Uterus (tissue), 4 donors: ENCODE measurements around the gene MS4A18. TPM values are rescaled to one million over a fixed set of nuclear protein-coding genes. Genes with fewer than 3 reads are reported as not detected.

Experiments used
- DNase-seq, 2 donors: peaks; one replicate each; pipeline ENCODE4 v3.0.0-alpha.2; 2019 to 2020
- H3K27ac ChIP-seq, 2 donors: fragments of 200-600 bp; sonication (generic); 1 replicate in 1 of 2; 2 replicates in 1 of 2; pipeline ENCODE4 v1.5.1; 2016 to 2018
- H3K27me3 ChIP-seq, 2 donors: fragments of 200-600 bp; sonication (generic); one replicate each; pipeline ENCODE4 v1.5.1; 2018 to 2019; ENCODE audit warnings: control low read depth in 1 of 2
- H3K36me3 ChIP-seq, 2 donors: fragments of 200-600 bp; sonication (generic); one replicate each; pipeline ENCODE4 v1.5.1; 2019; ENCODE audit warnings: control low read depth in 1 of 2
- H3K4me1 ChIP-seq, 2 donors: fragments of 200-600 bp; sonication (generic); one replicate each; pipeline ENCODE4 v1.5.1; 2018 to 2019; ENCODE audit warnings: control low read depth in 1 of 2
- H3K4me3 ChIP-seq, 2 donors: fragments of 200-600 bp; sonication (generic); 1 replicate in 1 of 2; 2 replicates in 1 of 2; pipeline ENCODE4 v1.5.1; 2018 to 2019; ENCODE audit warnings: mild to moderate bottlenecking in 1 of 2
- H3K9me3 ChIP-seq, 2 donors: fragments of 200-600 bp; sonication (generic); one replicate each; pipeline ENCODE4 v1.5.1; 2019; ENCODE audit warnings: control low read depth in 1 of 2
- POLR2A ChIP-seq, 2 donors: fragments of 450-650 bp; IDR thresholded peaks; one replicate each; pipeline ENCODE4 v1.6.1; 2016; ENCODE audit warnings: antibody characterized with exemption in 2 of 2, mild to moderate bottlenecking in 1 of 2, moderate library complexity in 1 of 2
- intact Hi-C: fragments of 100-400 bp; cut with DNase I; formaldehyde crosslinking; loops from one replicate; pipeline ENCODE4 v1.15.1; 2023; ENCODE audit warnings: low total_unique reads
- total RNA-seq, 4 donors: library from RNA; depleted of rRNA in 3 of 4; stranded (reverse); fragments of >200 nt in 3 of 4; gene quantifications; one replicate each; pipeline versions ENCODE4 v1.1.0 to v1.2.4, GENCODE V29; 2014 to 2023
- TF ChIP-seq, protein P1 (sequence below), 4 experiments: fragments of 200-600 bp in 2 of 4; fragments of 450-650 bp in 2 of 4; sonication (generic) in 2 of 4; IDR thresholded peaks; one replicate each; pipeline ENCODE4 v1.5.1; 2016 to 2019; ENCODE audit warnings: antibody characterized with exemption in 4 of 4, mild to moderate bottlenecking in 2 of 4, moderate library complexity in 1 of 4
- donor health status: DM: yes; HTN: yes; CAD: no.

Gene MS4A18
- total RNA-seq, 4 donors from 2014 or later: not detected

DNA sequence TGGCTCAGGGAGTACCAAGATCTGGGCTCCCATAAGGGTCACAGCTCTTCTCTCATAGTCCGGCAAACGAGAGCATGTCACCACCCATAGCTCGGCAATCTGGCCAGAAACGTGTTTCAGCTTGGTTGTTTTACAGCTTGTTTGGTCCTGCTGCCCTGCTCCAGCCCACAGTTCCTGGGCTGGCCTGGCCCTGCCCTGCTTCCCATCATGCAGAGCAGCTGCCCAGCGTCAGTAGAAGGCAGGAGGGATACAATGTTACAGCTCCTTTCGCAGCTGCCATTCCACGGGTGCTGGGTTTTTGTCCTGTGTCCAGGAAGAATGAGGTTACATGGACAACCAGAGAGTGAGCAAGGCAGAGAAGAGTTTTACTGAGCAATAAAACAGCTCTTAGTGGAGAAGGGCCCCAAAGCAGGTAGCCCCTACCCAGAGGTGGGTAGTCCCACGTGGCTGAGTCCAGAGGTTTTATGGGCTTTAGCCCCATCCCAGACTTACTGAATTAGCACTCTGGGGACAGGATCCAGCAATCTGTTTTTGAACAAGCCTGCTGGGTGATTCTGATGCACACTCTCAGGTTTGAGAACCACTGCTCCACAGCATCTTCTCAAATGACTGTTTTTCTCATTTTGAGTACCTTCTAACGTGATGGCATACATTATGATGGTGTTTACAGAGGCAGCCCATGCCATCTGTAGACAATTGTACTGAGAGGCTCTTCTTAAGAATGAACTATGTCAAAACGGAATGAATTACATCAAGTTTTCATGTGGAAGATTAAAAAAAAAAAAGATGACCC lies 5.8 kb upstream of the MS4A18 start:
- H3K36me3 ChIP-seq: no peaks in the 10 kb centered on the region
- DNase-seq: no peak
- TF ChIP-seq POLR2A (IDR thresholded peaks at IDR 0.05): no peak
- TF ChIP-seq, protein P1, sequence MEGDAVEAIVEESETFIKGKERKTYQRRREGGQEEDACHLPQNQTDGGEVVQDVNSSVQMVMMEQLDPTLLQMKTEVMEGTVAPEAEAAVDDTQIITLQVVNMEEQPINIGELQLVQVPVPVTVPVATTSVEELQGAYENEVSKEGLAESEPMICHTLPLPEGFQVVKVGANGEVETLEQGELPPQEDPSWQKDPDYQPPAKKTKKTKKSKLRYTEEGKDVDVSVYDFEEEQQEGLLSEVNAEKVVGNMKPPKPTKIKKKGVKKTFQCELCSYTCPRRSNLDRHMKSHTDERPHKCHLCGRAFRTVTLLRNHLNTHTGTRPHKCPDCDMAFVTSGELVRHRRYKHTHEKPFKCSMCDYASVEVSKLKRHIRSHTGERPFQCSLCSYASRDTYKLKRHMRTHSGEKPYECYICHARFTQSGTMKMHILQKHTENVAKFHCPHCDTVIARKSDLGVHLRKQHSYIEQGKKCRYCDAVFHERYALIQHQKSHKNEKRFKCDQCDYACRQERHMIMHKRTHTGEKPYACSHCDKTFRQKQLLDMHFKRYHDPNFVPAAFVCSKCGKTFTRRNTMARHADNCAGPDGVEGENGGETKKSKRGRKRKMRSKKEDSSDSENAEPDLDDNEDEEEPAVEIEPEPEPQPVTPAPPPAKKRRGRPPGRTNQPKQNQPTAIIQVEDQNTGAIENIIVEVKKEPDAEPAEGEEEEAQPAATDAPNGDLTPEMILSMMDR (IDR thresholded peaks at IDR 0.05): no peak
- H3K27ac ChIP-seq: no peak overlapping the region
- H3K9me3 ChIP-seq: no peaks in the 10 kb centered on the region
- no peaks in the 10 kb centered on the region for H3K27me3 ChIP-seq
- intact Hi-C loops: no loop called here
- no peak overlapping the region for H3K4me3 ChIP-seq
- H3K4me1 ChIP-seq: no peaks in the 10 kb centered on the region

DNA sequence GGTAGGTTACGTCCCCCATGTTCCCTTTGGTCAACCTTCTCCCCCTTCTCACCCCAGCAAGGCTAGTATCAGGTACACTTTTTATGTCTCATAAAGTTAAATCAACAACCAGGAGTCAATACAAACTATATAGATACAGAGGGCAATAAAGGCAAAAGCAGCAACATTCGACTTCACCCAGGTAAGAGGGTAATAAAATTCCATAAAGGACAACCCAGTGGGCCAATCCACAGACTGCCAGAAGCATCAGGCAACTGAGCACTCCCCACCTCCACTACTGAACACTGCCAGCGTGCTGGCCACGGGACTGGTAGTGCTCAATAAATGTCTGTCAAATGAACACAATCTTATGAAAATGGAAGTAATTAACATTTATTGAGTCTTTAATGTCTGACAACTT lies 5.1 kb upstream of the MS4A18 start:
- TF ChIP-seq, protein P1 (IDR thresholded peaks at IDR 0.05): no peak
- no peak for TF ChIP-seq POLR2A (IDR thresholded peaks at IDR 0.05)
- no peak overlapping the region for H3K4me3 ChIP-seq
- no peaks in the 10 kb centered on the region for H3K27me3 ChIP-seq
- DNase-seq: no peak
- H3K9me3 ChIP-seq: no peaks in the 10 kb centered on the region
- intact Hi-C loops: no loop called here
- H3K4me1 ChIP-seq: no peaks in the 10 kb centered on the region
- no peak overlapping the region for H3K27ac ChIP-seq
- no peaks in the 10 kb centered on the region for H3K36me3 ChIP-seq

DNA sequence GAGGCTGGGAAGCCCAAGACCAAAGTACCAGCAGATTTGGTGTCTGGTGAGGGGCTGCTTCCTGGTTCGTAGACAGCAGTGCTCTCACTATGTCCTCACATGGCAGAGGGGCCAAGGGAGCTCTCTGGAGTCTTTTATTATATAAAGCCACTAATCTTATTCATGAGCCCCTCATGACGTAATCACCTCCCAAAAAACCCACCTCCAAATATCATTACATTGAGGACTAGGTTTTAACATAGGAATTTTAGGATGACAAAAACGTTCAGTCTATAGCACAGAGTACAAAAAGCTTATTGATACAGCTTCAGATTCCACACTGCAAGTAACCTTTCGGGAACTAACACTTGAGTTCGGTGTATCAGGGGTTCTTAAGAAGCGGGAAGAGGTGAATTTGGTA lies 4.1 kb upstream of the MS4A18 start:
- no peak for DNase-seq
- Histone ChIP-seq H3K36me3 (no peaks in the 10 kb centered on the region), H3K27me3 (no peaks in the 10 kb centered on the region), H3K9me3 (no peaks in the 10 kb centered on the region), H3K27ac (no peak overlapping the region), H3K4me3 (no peak overlapping the region), H3K4me1 (no peaks in the 10 kb centered on the region)
- TF ChIP-seq, protein P1 (IDR thresholded peaks at IDR 0.05): no peak
- TF ChIP-seq POLR2A (IDR thresholded peaks at IDR 0.05): no peak
- intact Hi-C loops: no loop called here

DNA sequence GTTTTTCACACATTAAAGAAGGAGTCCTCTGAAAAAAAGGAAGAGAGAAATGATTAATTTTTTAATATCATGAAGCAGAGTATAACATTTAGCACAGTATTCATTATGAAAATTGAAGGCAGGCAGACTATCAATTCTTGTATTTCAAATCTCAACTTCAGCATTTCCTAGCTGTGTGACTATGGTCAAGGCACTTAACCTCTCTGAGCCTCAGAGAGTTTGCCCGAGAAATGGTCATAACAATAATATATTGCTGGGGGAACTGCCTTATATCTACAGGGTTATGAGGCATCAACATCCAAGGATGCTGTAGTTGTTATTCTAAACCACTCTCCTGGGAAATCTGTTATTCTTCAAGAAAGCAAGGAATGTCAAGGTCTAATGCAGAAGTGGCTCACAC lies 1.1 kb downstream of the MS4A18 start:
- Histone ChIP-seq H3K27ac (no peak overlapping the region), H3K9me3 (no peaks in the 10 kb centered on the region), H3K36me3 (no peaks in the 10 kb centered on the region), H3K4me3 (no peak overlapping the region), H3K27me3 (no peaks in the 10 kb centered on the region), H3K4me1 (no peaks in the 10 kb centered on the region)
- no peak for DNase-seq
- intact Hi-C loops: no loop called here
- TF ChIP-seq POLR2A (IDR thresholded peaks at IDR 0.05): no peak

DNA sequence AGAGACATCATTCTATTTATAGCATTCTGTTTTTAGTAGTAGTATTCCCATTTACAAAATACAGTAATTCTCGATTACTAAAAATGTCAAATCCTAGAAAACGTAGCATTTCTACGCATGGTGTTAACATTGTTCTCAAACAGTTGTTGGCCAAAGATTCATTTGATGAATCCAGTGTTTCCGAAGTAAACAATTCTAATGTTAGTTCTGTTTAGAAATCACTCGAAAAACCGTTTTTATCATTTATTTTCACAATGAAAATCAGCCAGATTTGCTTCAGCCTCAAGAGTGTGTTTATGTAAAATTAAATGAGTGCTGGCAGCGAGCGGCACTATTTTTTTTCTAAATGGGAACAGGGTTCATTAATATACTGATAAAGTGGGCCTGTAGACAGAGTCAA lies 7.1 kb downstream of the MS4A18 start:
- no peak overlapping the region for H3K27ac ChIP-seq
- no peak overlapping the region for H3K4me3 ChIP-seq
- H3K9me3 ChIP-seq: no peaks in the 10 kb centered on the region
- no peaks in the 10 kb centered on the region for H3K27me3 ChIP-seq
- H3K4me1 ChIP-seq: no peaks in the 10 kb centered on the region
- TF ChIP-seq, protein P1 (IDR thresholded peaks at IDR 0.05): no peak
- no peak for TF ChIP-seq POLR2A (IDR thresholded peaks at IDR 0.05)
- DNase-seq: no peak
- no peaks in the 10 kb centered on the region for H3K36me3 ChIP-seq
- intact Hi-C loops: no loop called here
